IPS-20b (cell line): Measurements from ENCODE around the gene ZBTB44.

Experiments used
- H3K27ac ChIP-seq: one replicate; pipeline ENCODE4 v1.5.1; 2013; ENCODE audit warnings: low read length
- H3K27me3 ChIP-seq: 2 replicates; pipeline ENCODE4 v1.6.1; 2013; ENCODE audit warnings: mild to moderate bottlenecking, low read length, inconsistent platforms; ENCODE audit not compliant: insufficient read depth
- H3K36me3 ChIP-seq: 2 replicates; pipeline ENCODE4 v1.6.1; 2013; ENCODE audit warnings: low read depth, mild to moderate bottlenecking, inconsistent platforms, low read length, moderate library complexity; ENCODE audit not compliant: insufficient read depth
- H3K4me1 ChIP-seq: 2 replicates; pipeline ENCODE4 v1.6.1; 2013; ENCODE audit warnings: mild to moderate bottlenecking, control low read depth, inconsistent platforms, low read length, moderate library complexity; ENCODE audit not compliant: insufficient read depth
- H3K4me3 ChIP-seq: 2 replicates; pipeline ENCODE4 v1.5.1; 2013; ENCODE audit warnings: mild to moderate bottlenecking, low read length, inconsistent platforms
- H3K9ac ChIP-seq: 2 replicates; pipeline ENCODE4 v1.6.1; 2013; ENCODE audit warnings: low read depth, mild to moderate bottlenecking, inconsistent platforms, low read length, moderate library complexity
- H3K9me3 ChIP-seq: 2 replicates; pipeline ENCODE4 v1.6.1; 2013; ENCODE audit warnings: mild to moderate bottlenecking, low read depth, low read length, inconsistent platforms; ENCODE audit not compliant: insufficient read depth

Gene ZBTB44

GRCh38 chr11:130190371-130190881 is 124.3 kb downstream of the ZBTB44 start:
- Histone ChIP-seq H3K27me3 (no peaks in the 10 kb centered on the region), H3K9me3 (no peaks in the 10 kb centered on the region), H3K27ac (no peak overlapping the region), H3K9ac (no peak overlapping the region), H3K36me3 (no peaks in the 10 kb centered on the region), H3K4me3 (no peak overlapping the region), H3K4me1 (no peaks in the 10 kb centered on the region)

- Histone ChIP-seq H3K9ac (no peak overlapping the region), H3K27me3 (no peaks in the 10 kb centered on the region), H3K4me3 (no peak overlapping the region), H3K4me1 (no peaks in the 10 kb centered on the region), H3K27ac (no peak overlapping the region), H3K36me3 (no peaks in the 10 kb centered on the region), H3K9me3 (no peaks in the 10 kb centered on the region)
These were observed 125.1 kb downstream of the ZBTB44 start for GRCh38 chr11:130189492-130190210.

- no peak overlapping the region for H3K9ac ChIP-seq
- H3K27me3 ChIP-seq = no peaks in the 10 kb centered on the region
- H3K4me1 ChIP-seq = no peaks in the 10 kb centered on the region; the same call in 1 of the 2 replicates
- H3K27ac ChIP-seq = no peak overlapping the region
- H3K9me3 ChIP-seq = no peaks in the 10 kb centered on the region
- no peaks in the 10 kb centered on the region for H3K36me3 ChIP-seq
- H3K4me3 ChIP-seq = no peak overlapping the region
These were observed 126.0 kb downstream of the ZBTB44 start for GRCh38 chr11:130188585-130189347.

- Histone ChIP-seq H3K9me3 (no peaks in the 10 kb centered on the region), H3K27me3 (no peaks in the 10 kb centered on the region), H3K9ac (no peak overlapping the region), H3K4me3 (no peak overlapping the region), H3K4me1 (no peaks in the 10 kb centered on the region; the same call in 1 of the 2 replicates), H3K27ac (no peak overlapping the region), H3K36me3 (no peaks in the 10 kb centered on the region)
These were observed 126.7 kb downstream of the ZBTB44 start for GRCh38 chr11:130188047-130188446.

- no peak overlapping the region for H3K4me3 ChIP-seq
- H3K27ac ChIP-seq = no peak overlapping the region
- H3K9me3 ChIP-seq = no peaks in the 10 kb centered on the region
- H3K4me1 ChIP-seq = no peaks in the 10 kb centered on the region; the same call in 1 of the 2 replicates
- H3K27me3 ChIP-seq = no peaks in the 10 kb centered on the region
- H3K9ac ChIP-seq = no peak overlapping the region
- H3K36me3 ChIP-seq = no peaks in the 10 kb centered on the region
These were observed 127.6 kb downstream of the ZBTB44 start for GRCh38 chr11:130187096-130187495.

GRCh38 chr11:130183878-130184610 is 130.7 kb downstream of the ZBTB44 start:
- Histone ChIP-seq H3K27me3 (no peaks in the 10 kb centered on the region), H3K4me3 (no peak overlapping the region), H3K4me1 (no peaks in the 10 kb centered on the region; the same call in 1 of the 2 replicates), H3K27ac (no peak overlapping the region), H3K36me3 (no peaks in the 10 kb centered on the region), H3K9ac (no peak overlapping the region), H3K9me3 (no peaks in the 10 kb centered on the region)

DNA sequence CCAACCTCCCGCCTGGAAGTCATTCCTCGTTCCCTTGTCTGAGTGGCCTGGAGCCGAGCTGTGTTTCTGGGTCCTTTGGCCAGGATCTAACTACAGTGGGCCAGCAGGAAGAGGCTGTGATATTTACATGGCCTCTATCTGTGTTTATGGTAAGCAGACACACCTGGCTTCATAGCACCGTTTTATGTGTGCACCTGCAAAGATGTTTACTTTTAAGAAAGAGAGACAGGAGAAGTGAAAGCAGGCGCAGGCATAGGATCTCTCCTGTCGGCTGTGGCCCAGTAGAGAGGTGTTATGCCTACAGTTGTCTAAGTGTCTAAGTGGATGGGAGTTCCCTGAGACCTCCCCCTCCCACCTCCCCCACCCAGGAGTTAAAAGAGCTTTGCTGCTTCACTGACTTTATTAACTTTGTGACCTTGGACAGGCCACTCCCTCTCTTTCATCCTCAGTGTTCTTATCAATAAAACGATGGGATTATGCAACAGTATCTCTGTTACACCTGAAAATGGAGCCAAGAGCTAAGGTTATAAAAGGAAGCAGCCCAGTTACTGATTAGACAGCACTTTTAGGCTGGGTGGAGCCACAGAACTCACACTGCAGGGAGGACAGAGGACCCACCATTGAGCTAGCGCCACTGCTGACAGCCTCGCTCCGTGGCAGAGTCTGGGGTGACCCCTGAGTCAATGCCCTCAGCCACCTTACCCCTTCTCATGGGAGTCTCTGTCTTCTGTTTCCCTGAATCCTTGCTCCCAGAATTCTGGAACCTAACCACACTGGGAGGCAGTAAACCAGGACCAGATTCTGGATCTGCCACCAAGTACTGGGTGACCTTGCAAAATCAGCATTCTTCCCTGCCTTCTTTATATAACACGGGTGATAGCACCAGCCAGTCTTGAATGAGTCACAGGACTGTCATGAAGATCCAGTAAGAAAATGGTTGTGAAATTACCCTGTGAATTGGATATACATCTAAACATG is 133.1 kb downstream of the ZBTB44 start:
- Histone ChIP-seq H3K27ac (no peak overlapping the region), H3K9ac (no peak overlapping the region), H3K27me3 (no peaks in the 10 kb centered on the region), H3K9me3 (no peaks in the 10 kb centered on the region), H3K4me3 (no peak overlapping the region), H3K36me3 (no peaks in the 10 kb centered on the region), H3K4me1 (no peaks in the 10 kb centered on the region; the same call in 1 of the 2 replicates)

- H3K9ac ChIP-seq = no peak overlapping the region
- H3K27ac ChIP-seq = no peak overlapping the region
- H3K9me3 ChIP-seq = no peaks in the 10 kb centered on the region
- no peak overlapping the region for H3K4me3 ChIP-seq
- no peaks in the 10 kb centered on the region for H3K27me3 ChIP-seq
- H3K36me3 ChIP-seq = no peaks in the 10 kb centered on the region
- H3K4me1 ChIP-seq = no peaks in the 10 kb centered on the region; the same call in 1 of the 2 replicates
These were observed 133.8 kb downstream of the ZBTB44 start for GRCh38 chr11:130180896-130181294.

- Histone ChIP-seq H3K9ac (no peak overlapping the region), H3K27me3 (no peaks in the 10 kb centered on the region), H3K27ac (no peak overlapping the region), H3K9me3 (no peaks in the 10 kb centered on the region), H3K4me1 (no peaks in the 10 kb centered on the region; the same call in 1 of the 2 replicates), H3K4me3 (no peak overlapping the region), H3K36me3 (no peaks in the 10 kb centered on the region)
These were observed 134.2 kb downstream of the ZBTB44 start for GRCh38 chr11:130180491-130180890.

DNA sequence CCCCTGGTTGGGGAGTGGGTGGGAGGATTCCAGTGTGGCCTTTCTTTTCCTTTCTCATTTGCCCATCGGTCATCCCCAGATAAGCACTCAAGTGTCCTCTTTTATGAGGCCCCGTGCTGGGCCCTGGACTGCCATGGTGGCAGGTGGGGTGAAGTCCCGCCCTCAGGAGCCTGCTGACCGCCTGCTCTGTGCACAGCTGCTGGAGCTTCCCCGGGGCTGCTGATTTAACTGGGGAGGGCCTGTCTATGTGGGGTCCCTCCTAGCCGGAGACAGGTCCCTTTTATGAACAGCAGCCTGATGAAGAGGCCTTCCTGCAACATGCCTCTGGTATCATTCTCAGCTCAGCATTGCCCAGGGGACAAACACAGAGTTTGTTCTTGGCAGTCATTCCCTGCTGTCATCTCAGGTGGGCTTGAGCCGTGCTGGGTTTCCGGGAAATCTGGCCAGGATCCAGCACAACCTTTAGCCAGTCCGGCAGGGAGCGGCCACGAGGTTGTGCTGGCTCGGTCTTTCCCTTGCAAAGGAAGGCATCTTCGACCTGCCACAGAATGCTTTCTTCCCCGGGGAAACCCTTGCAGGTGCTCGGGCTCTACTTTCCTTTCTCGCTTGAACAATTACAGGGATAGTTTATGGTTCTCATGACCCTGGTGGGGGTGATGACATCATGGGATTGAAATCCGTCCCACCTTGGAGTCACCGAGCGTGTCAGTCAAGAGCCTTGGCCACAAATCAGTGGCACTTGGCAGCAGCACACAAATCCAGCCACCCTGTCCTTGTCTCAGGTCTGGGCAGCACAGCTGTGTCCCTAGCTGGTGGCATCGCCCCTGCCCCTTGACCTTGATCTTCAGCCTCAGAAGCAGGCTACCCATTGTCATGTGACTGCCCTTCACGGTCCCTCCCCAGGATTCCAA is 135.1 kb downstream of the ZBTB44 start:
- no peak overlapping the region for H3K27ac ChIP-seq
- H3K4me3 ChIP-seq = no peak overlapping the region
- H3K9me3 ChIP-seq = no peaks in the 10 kb centered on the region; the same call in 1 of the 2 replicates
- no peaks in the 10 kb centered on the region for H3K36me3 ChIP-seq
- H3K4me1 ChIP-seq = no peaks in the 10 kb centered on the region; the same call in 1 of the 2 replicates
- H3K9ac ChIP-seq = no peak overlapping the region
- no peaks in the 10 kb centered on the region for H3K27me3 ChIP-seq
